OCI-M1 (cell line): ENCODE results near the gene C1QTNF8.

Source experiments
- DNase-seq: peaks from one replicate; lab custom pipeline; 2025; lab: John Stamatoyannopoulos, UW

The C1QTNF8 gene

DNA sequence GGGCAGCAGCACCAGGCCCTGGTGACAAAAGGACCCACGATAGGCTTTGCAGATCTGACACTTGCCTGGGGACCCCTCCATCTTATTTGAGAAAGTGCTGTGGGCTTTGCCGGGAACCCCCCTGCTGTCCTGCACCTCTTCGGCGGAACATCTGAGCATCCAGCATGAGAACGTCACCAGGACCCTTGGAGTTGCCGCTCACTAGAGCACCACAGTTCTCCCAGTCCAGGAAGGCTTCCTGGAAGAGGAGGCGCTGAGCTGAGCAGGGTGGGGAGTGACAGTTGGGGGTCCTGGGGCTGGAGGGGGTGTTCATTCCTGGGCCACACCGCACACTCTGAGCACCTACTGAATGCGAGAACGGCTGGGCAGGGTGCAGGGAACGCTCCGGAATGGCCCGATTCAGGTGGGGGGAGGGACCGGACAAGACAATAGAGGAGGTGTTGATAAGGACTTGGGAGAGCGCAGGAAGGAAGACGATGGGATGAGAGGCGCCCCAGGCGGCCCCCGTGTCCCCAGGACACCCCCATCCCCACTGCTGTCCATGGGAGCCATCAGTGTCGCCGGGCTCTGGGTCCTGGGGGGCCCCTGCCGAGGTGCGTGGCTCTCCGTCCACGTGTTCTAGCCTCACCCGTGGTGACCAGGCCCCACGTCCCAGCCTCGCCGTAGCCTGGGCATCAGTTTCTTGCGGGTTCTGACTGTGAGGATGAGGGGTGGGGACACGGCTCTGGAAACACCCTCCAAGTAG lies 32.1 kb upstream of the C1QTNF8 start:
- DNase-seq: no peak

- DNase-seq: no peak
These were observed 31.1 kb upstream of the C1QTNF8 start for GRCh38 chr16:1127101-1127500.

DNA sequence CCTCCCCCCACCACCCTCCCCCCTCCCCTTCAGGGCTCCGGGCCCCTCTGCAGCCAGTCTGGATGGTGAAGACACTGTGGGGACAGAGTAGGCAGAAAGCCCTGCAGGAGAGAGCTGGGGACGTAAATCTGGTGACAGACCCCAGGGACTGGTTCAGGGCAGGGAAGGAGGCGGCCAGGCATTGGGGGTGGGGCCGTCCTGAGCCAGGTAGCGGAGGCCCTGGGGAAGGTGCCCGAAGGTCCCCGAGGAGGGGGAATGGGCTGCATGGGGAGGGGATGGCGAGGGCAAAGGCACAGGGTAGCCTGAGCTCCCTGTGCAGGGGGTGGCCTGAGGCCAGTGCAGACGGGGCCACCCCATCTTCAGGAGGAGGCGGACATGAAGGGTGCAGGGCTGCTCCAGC lies 30.5 kb upstream of the C1QTNF8 start:
- DNase-seq: no peak

GRCh38 chr16:1126044-1126443 lies 30.0 kb upstream of the C1QTNF8 start:
- no peak for DNase-seq

GRCh38 chr16:1125471-1125870 lies 29.4 kb upstream of the C1QTNF8 start:
- DNase-seq: peak; percentile 10

- no peak for DNase-seq
These were observed 28.8 kb upstream of the C1QTNF8 start for GRCh38 chr16:1124795-1125194.

- DNase-seq: no peak
These were observed 28.2 kb upstream of the C1QTNF8 start for GRCh38 chr16:1124291-1124690.

DNA sequence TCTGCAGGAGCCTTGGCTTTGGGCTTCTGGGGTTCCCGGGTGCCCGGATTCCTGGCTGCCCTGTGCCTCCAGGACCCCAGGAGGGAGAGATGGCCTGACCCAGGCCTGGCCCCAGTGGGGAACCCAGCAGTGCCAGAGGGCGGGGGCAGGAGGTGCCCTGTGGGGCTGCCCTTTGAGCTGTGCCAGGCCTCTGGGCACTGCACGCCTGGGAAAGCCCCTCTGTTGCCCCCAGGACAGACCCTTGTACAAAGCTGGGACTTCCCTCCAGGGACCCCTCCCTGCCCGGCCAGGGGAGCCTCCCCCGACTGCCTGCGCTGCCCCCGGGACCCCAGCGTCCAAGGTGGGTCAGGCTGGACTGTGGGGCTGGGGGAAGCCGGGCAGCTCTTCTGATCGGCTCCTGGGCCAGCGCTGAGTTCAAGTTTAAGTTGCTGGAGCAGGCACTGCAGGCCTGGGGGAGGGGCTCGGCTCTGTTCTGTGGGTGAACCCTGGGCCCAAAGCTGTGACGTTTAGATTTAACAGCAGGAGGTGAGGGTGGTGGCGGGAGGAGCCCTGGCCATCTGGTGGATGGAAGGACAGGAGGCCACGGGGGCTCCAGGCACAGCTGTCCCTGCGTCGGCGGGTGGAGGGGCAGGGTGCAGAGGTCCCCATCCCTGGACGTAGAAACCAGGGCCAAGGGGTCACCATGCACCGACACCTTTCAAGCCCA lies 27.6 kb upstream of the C1QTNF8 start:
- DNase-seq: no peak

DNA sequence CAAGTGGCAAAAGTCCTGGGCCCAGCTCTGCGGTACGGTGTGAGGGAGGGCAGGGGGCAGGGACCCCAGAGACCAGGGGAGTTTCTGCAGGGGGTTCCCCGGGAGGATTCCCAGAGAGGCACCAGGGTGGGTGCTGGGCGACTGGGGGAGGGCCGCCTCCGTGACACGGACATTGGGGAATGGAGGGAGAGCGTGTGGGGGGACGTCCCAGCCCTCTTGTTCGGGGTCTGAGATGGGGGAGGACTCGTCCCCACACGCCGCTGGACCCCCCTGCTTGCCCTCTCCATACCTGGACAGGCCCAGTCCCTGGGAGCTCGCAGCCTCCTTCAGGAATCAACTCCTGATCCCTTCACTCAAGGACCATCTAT lies 26.3 kb upstream of the C1QTNF8 start:
- no peak for DNase-seq

GRCh38 chr16:1121601-1122397 lies 25.8 kb upstream of the C1QTNF8 start:
- peak; percentile 5 for DNase-seq

DNA sequence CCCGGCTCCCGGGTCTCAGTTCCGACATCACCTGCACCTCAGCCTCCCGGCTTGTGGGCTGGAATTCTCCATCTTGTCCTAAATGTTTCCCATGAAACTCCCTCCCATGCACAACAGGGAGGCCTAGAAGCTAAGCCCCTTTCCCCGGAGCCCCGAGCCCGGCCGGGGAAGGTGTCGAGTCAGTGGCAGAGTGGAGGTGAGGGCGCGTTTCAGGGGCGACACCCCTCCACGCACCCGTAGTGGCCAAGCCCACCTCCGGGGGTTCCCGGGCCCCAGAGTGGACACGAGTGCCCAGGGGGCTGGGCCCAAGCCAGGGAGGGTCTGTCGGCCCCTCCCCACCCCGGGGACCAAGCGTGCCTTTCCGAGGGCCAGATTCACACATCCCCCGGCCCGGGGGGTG lies 25.0 kb upstream of the C1QTNF8 start:
- DNase-seq: no peak

- no peak for DNase-seq
These were observed 24.5 kb upstream of the C1QTNF8 start for GRCh38 chr16:1120577-1120941.

DNA sequence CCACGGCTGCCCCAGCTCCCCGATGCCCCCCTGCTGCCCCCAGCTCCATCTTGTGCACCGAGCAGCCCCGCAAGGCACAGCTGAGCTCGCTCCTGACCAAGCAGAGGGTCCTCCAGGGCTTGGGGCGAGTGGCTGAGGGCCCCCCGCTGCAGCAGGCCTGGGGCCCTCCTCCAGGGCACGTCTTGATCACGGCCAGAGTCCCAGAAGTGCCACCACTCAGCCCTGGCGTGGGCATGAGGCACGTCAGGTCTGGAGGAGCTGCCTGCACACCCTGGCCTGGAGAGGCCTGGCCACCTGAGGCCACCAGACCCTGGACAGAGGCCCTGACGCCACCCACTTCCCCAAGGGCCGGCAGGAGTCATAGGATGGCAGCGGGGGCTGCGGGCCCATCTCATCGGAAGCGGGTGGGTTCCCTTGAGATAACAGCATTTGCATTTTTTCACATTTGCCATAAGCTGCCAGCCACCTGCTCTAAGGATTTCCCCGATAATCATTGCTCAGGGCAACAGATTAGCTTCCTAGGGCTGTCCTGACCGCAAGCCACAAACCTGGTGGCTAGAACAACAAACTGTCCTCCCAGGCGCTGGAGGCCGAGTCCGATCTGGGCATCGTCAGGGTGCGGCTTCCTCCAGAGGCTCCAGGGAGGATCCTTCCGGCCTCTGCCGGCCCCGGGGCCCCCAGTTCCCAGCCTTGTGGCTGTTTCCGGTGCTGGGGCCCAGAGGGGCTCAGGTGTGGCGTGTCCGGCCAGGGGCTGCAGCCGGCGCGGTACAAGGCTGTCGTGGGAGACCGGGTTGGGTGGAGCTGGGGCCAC lies 23.9 kb upstream of the C1QTNF8 start:
- DNase-seq: peak; percentile 81

- DNase-seq: no peak
These were observed 23.1 kb upstream of the C1QTNF8 start for GRCh38 chr16:1119129-1119528.

GRCh38 chr16:1117926-1118325 lies 21.9 kb upstream of the C1QTNF8 start:
- no peak for DNase-seq

- DNase-seq: no peak
These were observed 21.3 kb upstream of the C1QTNF8 start for GRCh38 chr16:1117176-1117900.

DNA sequence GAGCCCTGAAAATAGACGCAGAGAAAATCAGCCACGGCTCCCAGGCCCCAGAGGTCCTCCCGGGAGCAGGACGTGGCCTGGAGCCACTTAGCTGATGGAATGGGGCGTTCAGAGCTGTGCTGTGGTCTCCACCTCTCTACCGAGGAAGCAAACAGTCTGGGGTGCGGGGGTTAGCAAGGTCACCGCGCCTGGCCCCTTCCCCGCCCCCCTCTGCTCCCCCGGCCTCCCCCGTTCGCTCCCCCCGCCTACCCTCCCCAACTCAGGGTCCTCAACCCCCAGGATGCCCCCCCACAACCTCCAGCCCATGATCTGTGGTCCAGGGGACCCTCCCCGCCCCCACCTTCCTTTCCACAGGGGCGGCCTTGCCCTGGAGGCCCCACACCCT lies 20.6 kb upstream of the C1QTNF8 start:
- DNase-seq: no peak

DNA sequence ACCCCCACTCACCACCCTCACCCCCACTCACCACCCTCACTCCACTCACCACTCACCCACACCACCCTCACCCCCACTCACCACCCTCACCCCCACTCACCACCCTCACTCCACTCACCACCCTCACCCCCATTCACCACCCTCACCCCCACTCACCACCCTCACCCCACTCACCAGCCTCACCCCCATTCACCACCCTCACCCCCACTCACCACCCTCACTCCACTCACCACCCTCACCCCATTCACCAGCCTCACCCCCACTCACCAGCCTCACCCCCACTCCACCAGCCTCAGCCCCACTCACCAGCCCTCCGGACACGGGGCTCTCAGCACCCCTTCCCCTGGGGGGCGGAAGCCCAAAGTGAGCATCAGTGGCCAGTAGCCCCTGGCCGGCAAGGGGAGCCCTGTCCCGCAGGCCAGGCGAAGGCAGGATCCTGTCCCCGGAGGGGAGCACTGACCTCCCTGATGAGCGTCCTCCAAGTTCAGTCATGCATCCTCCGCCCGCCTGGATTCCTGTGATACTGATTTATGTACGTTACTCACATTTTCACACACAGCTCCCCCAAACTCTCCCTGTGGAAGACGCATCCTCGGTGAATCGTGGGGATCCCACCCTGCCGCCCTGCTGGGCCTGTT lies 18.0 kb upstream of the C1QTNF8 start:
- no peak for DNase-seq

GRCh38 chr16:1113489-1113888 lies 17.4 kb upstream of the C1QTNF8 start:
- DNase-seq: no peak

DNA sequence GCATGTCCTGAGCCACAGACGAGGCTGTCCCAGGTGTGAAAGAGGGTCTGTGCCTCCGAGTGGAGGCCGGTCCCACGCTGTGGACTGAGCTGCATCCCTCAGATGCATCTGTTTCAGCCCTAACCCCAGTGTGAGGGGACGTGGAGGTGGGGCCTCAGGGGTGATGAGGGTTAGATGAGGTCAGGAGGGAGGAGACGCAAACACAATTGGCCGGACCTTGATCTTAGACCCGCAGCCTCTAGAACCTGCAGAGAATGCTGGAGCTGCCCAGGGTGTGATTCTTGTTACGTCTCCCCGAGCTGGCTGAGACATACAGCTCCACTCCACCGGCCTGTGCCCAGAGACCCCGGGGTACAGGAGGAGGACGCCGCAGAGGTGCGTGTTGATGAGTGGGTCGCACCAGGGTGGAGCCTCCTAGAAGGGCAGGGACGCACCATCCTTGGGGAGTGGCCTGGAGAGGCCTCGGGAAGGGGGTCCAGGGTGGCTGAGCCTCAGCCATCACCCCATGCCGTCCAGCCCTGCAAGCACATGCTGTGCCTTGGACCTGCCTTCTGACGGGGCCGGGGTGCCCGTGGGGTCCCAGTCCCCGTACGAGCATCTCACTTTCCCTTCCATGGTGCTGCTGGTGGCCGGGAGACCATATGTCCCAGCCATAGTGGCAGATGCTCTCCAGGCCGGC lies 16.6 kb upstream of the C1QTNF8 start:
- no peak for DNase-seq
